HG03139 (cell line): ENCODE data around the gene DEXI.

Experiments
- ATAC-seq: cut with Tn5 transposase; IDR thresholded peaks from one replicate; pipeline ENCODE4 v1.9.1; 2021; ENCODE audit not compliant: unreplicated experiment

The DEXI gene

GRCh38 chr16:10942352-10943063 lies at the start of gene DEXI:
Gene DEXI (minus strand): TSS chr16:10942468. CDS start chr16:10942005, 463 bp downstream.
- peak; percentile 63 for ATAC-seq

GRCh38 chr16:10990378-10990777 lies 48.1 kb upstream of the DEXI start:
- no peak for ATAC-seq

- no peak for ATAC-seq
These were observed 47.3 kb upstream of the DEXI start for GRCh38 chr16:10989559-10989958.

GRCh38 chr16:10988879-10989278 lies 46.6 kb upstream of the DEXI start:
- no peak for ATAC-seq

GRCh38 chr16:10988164-10988803 lies 46.0 kb upstream of the DEXI start:
- ATAC-seq = no peak

GRCh38 chr16:10987361-10988163 lies 45.3 kb upstream of the DEXI start:
- ATAC-seq = no peak

- ATAC-seq = no peak
These were observed 42.2 kb upstream of the DEXI start for GRCh38 chr16:10984509-10984908.

- no peak for ATAC-seq
These were observed 40.9 kb upstream of the DEXI start for GRCh38 chr16:10983159-10983558.

GRCh38 chr16:10982465-10983150 lies 40.3 kb upstream of the DEXI start:
- ATAC-seq = no peak

GRCh38 chr16:10981697-10982216 lies 39.5 kb upstream of the DEXI start:
- peak; percentile 48 for ATAC-seq

- ATAC-seq = no peak
These were observed 38.5 kb upstream of the DEXI start for GRCh38 chr16:10980813-10981212.

GRCh38 chr16:10979717-10980601 lies 37.7 kb upstream of the DEXI start:
- ATAC-seq = no peak

- ATAC-seq = no peak
These were observed 36.7 kb upstream of the DEXI start for GRCh38 chr16:10978871-10979446.

- ATAC-seq = no peak
These were observed 35.9 kb upstream of the DEXI start for GRCh38 chr16:10978124-10978523.

GRCh38 chr16:10976634-10977033 lies 34.4 kb upstream of the DEXI start:
- ATAC-seq = no peak

- no peak for ATAC-seq
These were observed 30.7 kb upstream of the DEXI start for GRCh38 chr16:10972819-10973464.

GRCh38 chr16:10972108-10972818 lies 30.0 kb upstream of the DEXI start:
- ATAC-seq = no peak

- ATAC-seq = no peak
These were observed 29.3 kb upstream of the DEXI start for GRCh38 chr16:10971560-10971961.

GRCh38 chr16:10970065-10970464 lies 27.8 kb upstream of the DEXI start:
- no peak for ATAC-seq
